ENCODE measurements around the gene SLC1A2. TPM values are rescaled to one million over a fixed set of nuclear protein-coding genes. Genes with fewer than 3 reads are reported as not detected.

Gene SLC1A2
- total RNA-seq, 2 experiments from 2014 or later: not detected

Small RNA genes lying within 50 kb of the gene (small RNA-seq; reads per million reads assigned to genes)
- not detected for gene AC090625.1

Other genes with a start within 250 kb of the SLC1A2 start
- gene PAMR1, start 106.1 kb upstream of the SLC1A2 start, total RNA-seq (2014; rRNA removed; shearing (Covaris generic)): not detected in 2 replicates
- not detected in 2 replicates for gene PAMR1, start 106.1 kb upstream of the SLC1A2 start, total RNA-seq (2022)
- not detected in 2 replicates for gene FJX1, start 198.9 kb upstream of the SLC1A2 start, total RNA-seq (2014; rRNA removed; shearing (Covaris generic))
- 0.63 and 1.2 TPM in 2 replicates for gene FJX1, start 198.9 kb upstream of the SLC1A2 start, total RNA-seq (2022)
- 5.9 and 11.3 TPM in 2 replicates for gene TRIM44, start 243.2 kb upstream of the SLC1A2 start, total RNA-seq (2014; rRNA removed; shearing (Covaris generic))
- gene TRIM44, start 243.2 kb upstream of the SLC1A2 start, total RNA-seq (2022): 19.9 and 30.0 TPM in 2 replicates